HG03460 (cell line): ENCODE results near the gene MCL1.

Experiments used
- ATAC-seq: cut with Tn5 transposase; IDR thresholded peaks from one replicate; pipeline ENCODE4 v1.9.1; 2021; ENCODE audit not compliant: unreplicated experiment

Gene MCL1

DNA sequence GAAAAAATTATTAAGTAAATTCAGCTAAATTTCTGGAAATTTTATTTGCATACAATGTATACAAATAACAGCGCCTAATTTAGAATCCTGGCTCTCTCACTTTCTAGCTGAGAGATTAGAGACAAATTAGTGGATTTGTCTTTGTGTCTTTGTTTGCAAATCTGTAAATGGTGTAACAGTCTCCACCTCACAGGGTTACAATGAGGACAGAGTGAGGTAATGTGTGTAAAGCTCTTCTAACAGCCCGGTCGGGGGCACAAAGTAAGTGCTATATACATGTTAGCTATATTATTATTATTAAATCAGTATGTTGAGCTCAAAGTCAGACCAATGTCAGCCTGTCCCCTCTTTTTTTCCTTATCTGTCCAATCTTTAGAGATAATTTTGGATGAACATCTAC is 35.2 kb downstream of the MCL1 start:
- no peak for ATAC-seq

DNA sequence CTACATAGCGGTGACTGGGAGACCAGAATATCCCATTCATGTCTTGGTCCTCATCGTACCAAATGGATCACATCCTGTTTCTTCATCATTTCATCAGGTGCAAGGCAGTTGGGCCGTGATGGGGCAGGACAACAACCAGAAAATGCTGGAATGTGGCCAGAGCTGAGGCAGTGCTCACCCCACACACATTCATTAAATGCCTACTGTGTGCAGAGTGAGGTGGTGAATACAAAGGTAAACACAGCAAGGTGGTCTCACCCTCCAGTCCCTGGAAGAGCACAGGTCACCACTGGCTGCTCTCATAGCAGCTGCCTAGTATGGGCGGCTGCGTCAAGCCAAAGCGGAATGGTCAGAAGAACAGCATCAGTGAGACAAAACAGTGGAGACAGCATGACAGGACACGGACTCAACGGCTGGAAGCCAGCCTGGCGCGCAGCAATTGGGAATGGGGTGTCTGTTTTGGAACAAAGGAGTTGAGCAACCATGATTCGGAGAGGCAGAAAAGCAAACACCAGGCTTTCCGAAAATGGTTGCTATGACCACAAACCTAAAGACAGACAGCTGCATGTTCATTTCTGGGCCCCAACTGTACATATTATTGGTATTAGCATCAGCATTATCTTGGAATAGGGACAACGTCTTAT is 35.8 kb downstream of the MCL1 start:
- no peak for ATAC-seq

DNA sequence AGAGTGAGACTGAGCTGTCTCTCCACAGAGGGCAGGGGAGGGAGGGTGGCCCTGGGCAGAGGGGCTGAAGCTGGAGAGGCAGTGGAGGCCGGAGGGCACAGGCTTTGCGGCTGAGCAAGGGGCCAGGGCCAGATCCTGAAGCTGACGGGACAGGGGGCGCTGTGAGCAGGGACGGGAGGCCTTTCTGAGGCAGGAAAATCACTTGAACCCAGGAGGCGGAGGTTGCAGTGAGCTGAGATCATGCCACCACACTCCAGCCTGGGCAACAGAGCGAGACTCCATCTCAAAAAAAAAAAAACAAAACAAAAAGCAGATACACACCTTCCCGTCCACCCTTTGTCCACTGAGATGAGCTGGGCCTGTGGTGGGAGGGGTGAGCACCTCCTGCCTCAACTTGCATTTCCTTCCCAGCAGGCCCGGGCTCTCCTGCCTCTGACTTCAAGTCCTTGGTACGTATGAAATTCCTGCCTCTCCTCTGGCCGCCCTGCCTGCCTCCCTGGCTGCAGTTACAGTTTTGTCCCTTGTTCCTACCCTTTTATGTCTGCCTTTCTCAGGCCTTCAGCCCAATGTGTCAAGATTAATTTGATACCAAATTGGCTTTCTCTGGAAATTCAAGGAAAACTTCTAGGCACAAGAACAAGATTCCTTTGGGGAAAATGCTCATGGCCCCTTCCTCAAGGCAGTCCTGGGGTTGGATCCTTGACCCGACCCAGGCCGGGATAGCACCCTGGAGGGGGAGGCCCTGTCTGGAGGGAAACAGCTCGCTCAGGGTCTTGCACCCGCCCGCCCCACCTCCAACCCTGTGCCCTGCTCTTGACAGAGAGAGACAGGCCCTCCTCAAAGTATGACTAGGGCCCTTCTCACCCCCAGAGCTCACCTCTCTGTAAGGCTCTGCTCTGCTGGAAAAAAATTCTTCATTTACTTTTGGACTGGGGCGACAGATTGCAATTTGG is 41.4 kb downstream of the MCL1 start:
- no peak for ATAC-seq

DNA sequence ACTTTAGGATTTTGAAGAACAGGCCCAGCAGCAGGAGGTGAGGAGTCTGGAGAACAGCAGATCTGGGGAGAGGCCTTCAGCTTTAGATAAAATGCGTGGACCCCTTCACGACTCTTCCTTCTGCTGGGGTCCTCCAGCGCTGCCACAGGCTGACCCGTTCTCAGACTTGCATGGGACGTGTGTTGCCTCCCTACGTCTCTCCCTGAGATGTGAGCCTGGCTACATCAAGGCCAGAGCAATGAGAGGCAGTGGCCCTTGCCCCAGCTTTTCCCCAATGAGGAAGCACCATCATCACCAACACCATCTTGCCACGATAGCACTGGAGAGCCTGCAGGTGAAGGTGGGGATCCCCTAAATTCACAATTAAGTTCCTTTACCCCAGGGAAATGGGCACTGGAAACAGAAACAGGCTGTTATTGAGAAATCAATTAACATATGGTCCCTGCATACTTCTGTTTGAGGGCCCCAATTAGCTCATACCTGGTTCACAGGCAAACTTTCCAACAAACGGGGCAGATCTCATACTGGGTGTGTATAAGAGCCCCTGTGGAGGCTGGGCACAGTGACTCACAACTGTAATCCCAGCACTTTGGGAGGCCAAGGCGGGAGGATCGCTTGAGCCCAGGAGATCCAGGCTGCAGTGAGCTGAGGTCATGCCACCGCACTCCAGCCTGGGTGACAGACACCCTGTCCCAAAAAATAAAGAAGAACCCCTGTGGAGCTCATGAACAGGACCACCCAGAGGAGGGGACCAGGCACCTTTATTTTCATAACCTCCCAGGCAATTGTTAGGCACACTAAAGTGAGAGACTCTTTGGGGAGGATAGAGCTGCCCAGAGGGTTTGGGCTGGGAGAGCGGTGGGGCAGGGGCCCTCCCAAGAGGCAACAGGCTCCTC is 42.3 kb downstream of the MCL1 start:
- no peak for ATAC-seq

DNA sequence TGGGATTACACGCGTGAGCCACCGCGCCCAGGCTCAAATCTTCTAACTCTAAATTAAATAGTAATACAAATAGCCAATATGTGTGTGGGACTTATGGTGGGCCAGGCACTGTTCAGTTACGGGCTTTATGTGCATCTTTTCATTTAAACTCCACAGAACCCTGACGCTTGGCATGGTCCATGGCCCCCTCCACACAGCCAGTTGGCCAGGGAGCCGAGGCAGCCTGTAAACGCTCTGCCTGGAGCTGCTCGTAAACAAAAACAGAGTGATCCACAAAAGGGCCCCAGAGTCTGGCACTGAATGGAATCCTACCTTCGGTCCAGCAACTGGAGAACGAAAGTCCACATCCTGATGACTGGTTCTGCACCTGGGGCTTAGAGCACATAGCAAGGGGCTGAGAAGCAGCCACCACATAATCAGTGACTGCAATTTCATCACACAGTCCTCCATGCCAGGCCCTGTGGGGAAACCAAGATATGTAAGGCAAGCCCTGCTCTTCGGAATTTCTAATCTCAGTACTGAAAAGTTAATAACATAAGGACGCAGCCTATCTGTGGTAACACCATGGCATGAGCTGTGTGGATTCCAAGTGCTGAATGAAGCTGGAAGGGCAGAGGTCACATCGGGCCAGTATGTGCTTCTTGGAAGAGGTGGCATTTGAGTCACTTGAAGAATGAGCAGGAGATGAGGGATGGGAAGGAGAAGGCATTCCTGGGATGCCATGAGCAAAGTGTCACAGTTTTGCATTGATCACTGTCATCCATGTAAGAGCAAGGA is 43.7 kb downstream of the MCL1 start:
- no peak for ATAC-seq

DNA sequence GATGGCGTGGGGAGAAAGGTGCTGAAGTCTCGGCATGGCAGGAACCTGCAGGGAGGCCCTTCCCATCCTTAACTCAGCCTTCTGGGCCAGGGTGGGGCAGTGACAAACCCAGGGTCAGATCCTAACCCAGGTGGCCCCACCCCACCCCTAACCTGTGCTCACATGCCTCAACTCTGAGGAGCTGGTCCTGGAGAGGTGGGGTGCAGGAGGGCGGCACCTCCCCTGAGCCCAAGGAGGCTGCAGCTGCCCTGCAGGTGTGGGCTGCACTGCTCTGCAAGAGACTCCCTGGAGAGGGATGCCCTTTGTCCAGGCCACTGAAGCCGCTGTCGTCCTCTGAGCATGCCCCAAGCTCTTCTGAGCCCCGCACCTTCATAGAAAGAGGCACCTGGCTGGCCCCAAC is 45.4 kb downstream of the MCL1 start:
- no peak for ATAC-seq

DNA sequence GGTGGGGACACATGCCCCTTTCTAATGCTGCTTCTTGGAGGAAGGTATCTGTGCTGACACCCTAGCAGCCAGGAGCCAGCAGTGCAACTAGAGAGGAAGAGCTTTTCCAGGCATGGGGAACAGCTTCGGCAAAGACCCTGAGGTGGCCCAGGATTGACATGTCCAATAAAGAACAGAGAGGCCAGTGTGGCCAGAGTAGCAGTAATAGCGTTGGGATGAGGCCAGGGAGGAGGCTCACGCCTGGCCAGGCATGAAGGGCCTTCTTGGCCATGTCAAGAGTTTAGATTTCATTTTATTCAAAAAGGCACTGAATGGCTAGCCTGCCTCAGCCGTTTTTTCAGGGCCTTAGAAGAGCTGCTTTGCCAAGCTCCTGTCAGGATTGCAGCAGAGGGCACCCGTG is 46.5 kb downstream of the MCL1 start:
- ATAC-seq: no peak

DNA sequence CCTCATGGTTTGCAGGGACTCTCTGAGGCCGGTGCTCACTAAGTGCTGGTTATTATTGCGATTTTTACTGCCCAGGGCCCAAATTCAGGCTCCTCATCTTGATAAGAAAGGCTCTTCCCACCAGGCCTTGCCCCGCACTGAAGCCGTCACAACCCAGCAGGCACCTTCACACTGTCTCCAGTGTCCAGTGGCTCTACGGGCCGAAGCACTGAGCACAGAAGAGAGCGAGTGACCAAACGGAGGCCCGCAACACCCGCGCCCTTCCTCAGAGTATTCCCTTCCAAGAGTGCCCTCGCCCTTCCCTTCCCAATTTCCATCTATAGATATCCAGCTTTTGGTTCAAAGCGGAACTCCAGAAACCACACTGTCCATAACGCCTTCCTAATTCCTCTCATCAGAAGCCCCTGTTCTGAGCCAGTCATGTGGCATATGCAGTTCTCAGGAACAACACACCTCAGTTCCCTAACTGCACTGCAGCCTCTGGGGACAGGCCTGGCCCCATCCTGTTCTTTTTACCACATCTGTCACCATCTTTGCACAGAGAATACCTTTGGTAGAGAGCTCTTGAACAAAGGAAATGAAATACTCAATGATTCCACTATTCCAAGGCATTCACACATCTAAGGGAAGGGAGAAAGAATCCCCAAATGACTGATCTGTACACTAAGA is 48.8 kb downstream of the MCL1 start:
- no peak for ATAC-seq

DNA sequence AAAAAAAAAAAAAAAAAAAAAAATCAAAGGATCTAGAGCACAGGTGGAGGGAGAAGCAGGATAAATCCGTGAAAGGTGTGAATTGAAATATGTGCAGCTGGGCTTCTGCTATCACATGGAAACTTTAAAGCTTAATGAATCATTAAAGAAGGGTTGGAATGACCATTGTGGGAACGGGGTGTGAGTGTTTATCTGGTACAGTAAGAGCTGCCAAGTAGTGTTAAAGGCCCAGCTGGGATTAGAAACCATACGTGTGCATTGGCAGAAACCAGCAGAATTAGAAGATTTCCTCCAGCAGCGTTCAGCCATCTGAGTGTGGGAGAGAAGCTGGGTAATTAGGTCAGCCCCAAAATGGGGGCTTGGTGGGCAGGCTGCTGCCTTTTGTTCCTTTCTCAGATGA is 50.4 kb downstream of the MCL1 start:
- no peak for ATAC-seq

DNA sequence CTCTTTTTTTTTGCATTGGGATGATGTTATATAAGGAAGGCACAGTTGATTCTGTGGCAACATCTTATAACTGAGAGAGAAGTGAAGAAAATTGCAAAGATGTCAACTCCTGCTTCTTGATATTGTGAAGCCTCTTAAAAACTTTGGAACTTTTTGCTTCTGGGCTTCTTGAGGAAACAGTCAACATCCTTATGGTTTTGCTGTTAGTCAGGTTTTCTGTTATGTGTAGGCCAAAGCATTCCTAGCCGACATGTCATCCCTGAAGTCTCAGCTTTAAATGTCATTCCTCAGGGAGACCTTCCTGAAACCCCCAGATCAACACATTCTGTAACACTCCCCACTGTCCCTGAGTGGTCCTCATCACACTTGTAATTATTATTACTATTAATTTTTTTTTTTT is 51.2 kb downstream of the MCL1 start:
- ATAC-seq: no peak

DNA sequence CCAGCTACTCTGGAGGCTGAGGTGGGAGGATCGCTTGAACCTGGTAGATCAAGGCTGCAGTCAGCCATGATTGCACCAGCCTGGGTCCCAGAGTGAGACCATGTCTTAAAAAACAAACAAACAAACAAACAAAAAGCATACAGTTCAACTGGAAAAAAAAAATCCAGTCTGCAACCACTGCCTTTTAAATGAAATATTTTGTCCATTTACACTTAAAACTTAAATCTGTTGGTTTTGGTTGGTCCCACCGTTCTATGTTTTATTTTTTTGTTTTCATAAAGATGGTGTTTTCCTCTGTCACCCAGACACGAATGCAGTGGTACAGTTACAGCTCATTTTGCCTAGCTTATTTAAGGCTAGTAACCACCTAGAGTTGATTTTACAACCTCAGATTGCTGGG is 54.1 kb downstream of the MCL1 start:
- ATAC-seq: no peak
